Keratinocyte (primary cell): Measurements from ENCODE around the gene ATF4.

Source experiments
- EZH2 ChIP-seq: IDR thresholded peaks from one replicate; pipeline ENCODE4 v1.6.1; 2012; ENCODE audit warnings: inconsistent platforms, mild to moderate bottlenecking, low read length, moderate library complexity
- TF ChIP-seq, protein P1 (sequence below), 3 experiments: IDR thresholded peaks in 1 of 3; conservative IDR thresholded peaks in 1 of 3; optimal IDR thresholded peaks in 1 of 3; 2 replicates in 2 of 3; 3 replicates in 1 of 3; pipeline versions ENCODE3 to v1.5.1; 2011; ENCODE audit warnings: low read length in 3 of 3, mild to moderate bottlenecking in 3 of 3, moderate library complexity in 2 of 3, control low read depth in 1 of 3, inconsistent platforms in 1 of 3; ENCODE audit not compliant: insufficient read depth in 2 of 3; ENCODE audit errors: extremely low read depth in 1 of 3

DNA sequence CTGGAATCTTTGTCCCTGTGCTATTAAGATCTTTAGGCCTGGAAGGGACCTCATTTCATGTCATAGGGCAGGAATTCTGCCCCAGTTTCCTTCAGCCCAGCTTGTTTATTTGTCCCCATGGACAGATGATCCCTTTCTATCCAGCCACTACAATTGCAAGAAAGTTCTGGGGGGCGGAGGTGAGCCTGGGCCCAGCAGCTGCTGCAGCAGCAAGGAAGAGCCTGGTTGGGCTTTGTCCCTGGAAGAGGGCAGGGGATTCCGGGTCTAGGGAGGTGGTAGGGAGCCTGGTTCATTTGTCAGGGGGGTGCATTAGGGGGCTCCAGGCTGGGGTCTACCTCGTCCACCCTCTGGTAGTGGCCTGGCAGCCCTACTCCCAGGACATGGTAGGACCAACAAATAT is 33.8 kb downstream of the ATF4 start:
- TF ChIP-seq, protein P1, sequence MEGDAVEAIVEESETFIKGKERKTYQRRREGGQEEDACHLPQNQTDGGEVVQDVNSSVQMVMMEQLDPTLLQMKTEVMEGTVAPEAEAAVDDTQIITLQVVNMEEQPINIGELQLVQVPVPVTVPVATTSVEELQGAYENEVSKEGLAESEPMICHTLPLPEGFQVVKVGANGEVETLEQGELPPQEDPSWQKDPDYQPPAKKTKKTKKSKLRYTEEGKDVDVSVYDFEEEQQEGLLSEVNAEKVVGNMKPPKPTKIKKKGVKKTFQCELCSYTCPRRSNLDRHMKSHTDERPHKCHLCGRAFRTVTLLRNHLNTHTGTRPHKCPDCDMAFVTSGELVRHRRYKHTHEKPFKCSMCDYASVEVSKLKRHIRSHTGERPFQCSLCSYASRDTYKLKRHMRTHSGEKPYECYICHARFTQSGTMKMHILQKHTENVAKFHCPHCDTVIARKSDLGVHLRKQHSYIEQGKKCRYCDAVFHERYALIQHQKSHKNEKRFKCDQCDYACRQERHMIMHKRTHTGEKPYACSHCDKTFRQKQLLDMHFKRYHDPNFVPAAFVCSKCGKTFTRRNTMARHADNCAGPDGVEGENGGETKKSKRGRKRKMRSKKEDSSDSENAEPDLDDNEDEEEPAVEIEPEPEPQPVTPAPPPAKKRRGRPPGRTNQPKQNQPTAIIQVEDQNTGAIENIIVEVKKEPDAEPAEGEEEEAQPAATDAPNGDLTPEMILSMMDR (optimal IDR thresholded peaks at IDR 0.05 in 1 of 3, IDR thresholded peaks at IDR 0.05 in 1 of 3, conservative IDR thresholded peaks at IDR 0.05 in 1 of 3; ENCODE audit: extremely low read depth in 1 of 3, insufficient read depth in 2 of 3, low read length in 3 of 3), result no peak
- TF ChIP-seq EZH2, result no peak
